NB4 (cell line): ENCODE measurements around the gene RYR2.

ENCODE experiments used
- DNase-seq: peaks from one replicate; pipeline ENCODE4 v3.0.0; 2010; ENCODE audit warnings: low read depth
- H3K4me3 ChIP-seq: one replicate; pipeline ENCODE4 v1.5.1; 2011; ENCODE audit warnings: mild to moderate bottlenecking, low read depth, low read length, moderate library complexity
- MYC ChIP-seq: IDR thresholded peaks from 2 replicates; pipeline ENCODE4 v1.6.1; 2011; ENCODE audit warnings: low read depth, low read length
- POLR2A ChIP-seq: IDR thresholded peaks from 2 replicates; pipeline ENCODE4 v1.6.1; 2011; ENCODE audit warnings: mild to moderate bottlenecking; ENCODE audit not compliant: insufficient read length; ENCODE audit errors: extremely low read depth
- TF ChIP-seq, protein P1 (sequence below): IDR thresholded peaks from 2 replicates; pipeline ENCODE4 v1.6.1; 2011; ENCODE audit warnings: low read depth, low read length
- TF ChIP-seq, protein P2 (sequence below): IDR thresholded peaks from one replicate; pipeline ENCODE4 v1.5.1; 2012; ENCODE audit warnings: low read depth, low read length

RYR2 gene

DNA sequence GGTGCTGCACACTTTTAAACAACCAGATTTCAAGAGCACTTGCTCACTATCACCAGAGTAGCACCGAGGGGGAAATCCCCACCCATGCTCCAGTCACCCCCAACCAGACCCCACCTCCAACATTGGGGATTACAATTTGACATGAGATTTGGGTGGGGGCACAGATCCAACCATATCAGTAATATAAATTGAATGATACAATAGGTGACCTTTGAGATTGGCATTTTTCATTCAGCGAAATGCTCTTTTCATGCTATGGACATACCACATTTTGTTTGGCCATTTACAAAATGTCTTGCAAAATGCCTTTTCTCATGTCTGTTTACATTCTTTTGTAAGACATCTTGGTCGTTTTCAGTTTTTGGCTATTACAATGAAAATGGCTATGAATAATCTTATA is 23.9 kb downstream of the RYR2 start:
- no peak for DNase-seq
- TF ChIP-seq, protein P1, sequence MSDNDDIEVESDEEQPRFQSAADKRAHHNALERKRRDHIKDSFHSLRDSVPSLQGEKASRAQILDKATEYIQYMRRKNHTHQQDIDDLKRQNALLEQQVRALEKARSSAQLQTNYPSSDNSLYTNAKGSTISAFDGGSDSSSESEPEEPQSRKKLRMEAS = no peak
- no peak for TF ChIP-seq MYC
- TF ChIP-seq, protein P2, sequence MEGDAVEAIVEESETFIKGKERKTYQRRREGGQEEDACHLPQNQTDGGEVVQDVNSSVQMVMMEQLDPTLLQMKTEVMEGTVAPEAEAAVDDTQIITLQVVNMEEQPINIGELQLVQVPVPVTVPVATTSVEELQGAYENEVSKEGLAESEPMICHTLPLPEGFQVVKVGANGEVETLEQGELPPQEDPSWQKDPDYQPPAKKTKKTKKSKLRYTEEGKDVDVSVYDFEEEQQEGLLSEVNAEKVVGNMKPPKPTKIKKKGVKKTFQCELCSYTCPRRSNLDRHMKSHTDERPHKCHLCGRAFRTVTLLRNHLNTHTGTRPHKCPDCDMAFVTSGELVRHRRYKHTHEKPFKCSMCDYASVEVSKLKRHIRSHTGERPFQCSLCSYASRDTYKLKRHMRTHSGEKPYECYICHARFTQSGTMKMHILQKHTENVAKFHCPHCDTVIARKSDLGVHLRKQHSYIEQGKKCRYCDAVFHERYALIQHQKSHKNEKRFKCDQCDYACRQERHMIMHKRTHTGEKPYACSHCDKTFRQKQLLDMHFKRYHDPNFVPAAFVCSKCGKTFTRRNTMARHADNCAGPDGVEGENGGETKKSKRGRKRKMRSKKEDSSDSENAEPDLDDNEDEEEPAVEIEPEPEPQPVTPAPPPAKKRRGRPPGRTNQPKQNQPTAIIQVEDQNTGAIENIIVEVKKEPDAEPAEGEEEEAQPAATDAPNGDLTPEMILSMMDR = no peak
- TF ChIP-seq POLR2A = no peak

DNA sequence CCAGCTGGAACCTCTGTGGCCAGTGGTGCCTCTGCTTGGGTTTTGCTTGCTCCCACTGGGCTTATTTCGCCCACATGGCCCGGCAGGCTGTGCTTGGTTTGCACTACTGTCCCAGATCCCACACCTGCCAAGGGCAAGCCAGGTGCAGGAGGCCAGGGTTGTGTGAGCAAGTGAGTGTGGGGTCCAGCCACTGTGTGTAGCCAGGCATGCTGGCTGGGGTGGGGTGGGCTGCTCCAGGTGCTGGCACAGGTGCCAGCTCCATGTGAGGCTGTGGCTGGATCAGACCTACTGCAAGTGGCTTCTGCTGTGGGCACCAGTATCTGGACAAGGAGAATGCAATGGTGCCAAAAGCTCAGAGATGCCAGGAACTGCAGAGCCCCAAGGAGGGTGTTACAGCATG is 28.5 kb downstream of the RYR2 start:
- TF ChIP-seq, protein P2 = no peak
- TF ChIP-seq, protein P1 = no peak
- TF ChIP-seq MYC (no peak), POLR2A (no peak)
- DNase-seq = no peak
- no peak overlapping the region for H3K4me3 ChIP-seq

More for the DNA sequence above, 23.9 kb downstream of the RYR2 start:
- no peak overlapping the region for H3K4me3 ChIP-seq

DNA sequence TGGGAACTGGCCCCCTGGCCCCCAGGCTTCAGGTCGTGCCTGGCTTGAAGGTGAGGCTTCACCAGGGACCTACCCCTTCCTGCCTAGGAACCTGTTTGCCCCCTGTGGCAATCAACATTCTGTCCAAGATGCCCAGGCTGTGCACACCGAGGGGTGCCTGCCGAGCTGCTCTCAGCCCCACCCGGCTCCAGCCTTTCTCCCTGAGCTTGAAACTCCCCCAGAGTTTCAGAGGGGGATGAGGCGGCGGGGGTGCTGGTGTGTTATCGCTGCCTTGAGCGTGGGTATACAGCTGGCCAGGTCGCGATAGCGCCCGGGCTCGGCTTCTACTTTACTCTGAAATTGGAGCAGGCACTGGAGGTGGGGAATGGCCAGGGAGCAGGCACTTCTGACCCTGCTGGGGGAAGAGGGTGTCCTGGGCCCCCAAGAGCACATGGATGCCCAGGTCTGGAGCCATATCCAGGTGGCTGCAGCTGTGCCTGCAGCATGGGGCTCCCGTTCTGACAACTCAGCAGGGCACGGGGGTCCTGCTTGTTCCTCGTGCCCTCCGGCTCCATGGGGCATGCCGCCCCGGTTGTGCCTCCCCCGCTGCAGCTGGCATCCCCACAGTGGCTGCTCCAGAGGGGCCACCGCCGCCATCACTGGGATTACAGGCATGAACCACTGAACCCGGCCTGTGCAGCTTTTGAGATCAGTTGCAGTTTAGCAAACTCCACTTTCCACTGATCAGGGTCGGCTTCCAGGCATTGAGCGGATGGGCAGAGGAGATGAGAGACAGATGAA is 29.8 kb downstream of the RYR2 start:
- no peak for DNase-seq
- TF ChIP-seq, protein P1 = no peak
- TF ChIP-seq POLR2A (no peak), MYC (no peak)
- TF ChIP-seq, protein P2 = no peak
- no peak overlapping the region for H3K4me3 ChIP-seq

DNA sequence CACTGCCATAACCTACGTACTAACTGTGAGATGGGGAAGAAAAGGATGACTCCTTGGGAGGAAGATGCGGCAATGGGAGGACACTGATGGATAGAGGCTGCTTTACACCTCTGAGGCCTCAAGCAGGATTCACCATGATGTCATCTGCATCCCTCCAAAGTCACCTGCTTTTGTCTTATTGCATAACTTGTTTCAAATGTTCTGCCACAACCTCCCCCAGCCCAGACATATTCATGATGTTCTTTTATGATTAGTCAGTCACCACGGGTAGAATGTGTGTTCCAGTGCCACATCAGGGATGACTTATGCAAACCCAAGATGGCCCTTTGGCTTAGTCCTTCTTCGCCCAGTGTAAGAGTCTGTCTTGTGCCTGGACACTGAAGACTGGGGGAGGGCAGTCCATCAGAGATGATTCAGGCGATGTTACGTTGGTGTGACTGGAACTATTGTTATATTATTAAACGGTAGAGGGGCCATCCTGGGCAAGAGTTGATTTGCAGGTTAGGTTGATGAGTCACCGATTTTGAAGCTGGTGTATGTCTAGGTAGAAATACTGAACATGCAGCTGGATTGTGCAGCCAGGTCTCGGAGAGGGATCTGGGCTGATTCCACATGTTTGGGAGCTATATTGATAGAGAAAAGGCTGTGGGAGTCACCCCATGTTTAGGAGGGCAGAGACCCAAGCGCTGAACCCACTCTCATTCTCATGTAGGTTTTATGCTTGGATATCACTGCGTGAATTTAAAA is 32.6 kb downstream of the RYR2 start:
- no peak for DNase-seq
- TF ChIP-seq POLR2A = no peak
- TF ChIP-seq, protein P2 = no peak
- TF ChIP-seq, protein P1 = no peak
- TF ChIP-seq MYC = no peak
- no peak overlapping the region for H3K4me3 ChIP-seq

DNA sequence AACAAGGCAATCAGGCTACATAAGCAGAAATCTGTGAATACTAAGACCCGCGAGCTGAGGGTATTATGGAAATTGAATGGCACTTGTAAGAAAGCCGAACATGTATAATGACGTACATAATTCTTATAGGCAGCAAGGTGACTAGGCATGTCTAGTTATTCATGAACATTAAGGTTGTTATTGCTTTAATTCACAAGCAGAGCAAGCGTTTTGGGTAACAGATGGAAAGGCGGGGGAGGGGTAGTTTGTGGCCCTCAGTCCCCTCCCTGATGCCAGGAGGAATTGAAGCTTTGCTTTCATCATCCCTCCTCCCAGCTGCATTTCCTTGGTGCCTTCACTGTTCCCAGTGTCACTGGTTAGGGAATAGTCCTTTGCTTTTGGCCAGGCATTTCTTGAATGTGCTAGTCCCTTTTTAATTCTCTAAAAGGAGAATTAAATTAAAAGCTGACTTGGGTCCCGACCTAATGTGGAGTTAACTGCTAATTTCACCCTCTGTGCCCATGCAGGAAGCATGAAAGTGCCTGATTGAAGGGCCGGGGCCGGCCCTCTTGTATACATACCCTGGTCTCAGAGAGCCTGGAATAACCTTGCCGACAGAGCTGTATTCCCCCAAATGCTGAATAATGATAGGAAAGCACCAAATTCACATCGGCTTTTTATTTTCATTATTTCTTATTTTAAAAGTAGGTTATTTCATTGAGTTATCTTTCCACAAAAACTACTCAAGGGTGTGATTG is 42.5 kb downstream of the RYR2 start:
- H3K4me3 ChIP-seq = no peak overlapping the region
- no peak for DNase-seq
- TF ChIP-seq, protein P2 = no peak
- TF ChIP-seq, protein P1 = no peak
- TF ChIP-seq MYC = no peak
- no peak for TF ChIP-seq POLR2A
